Muscle of back (tissue), 11 donors: ENCODE data around the gene ITGA7. TPM values are rescaled to one million over a fixed set of nuclear protein-coding genes. Genes with fewer than 3 reads are reported as not detected.

Source experiments
- DNase-seq, 3 donors: peaks; one replicate each; pipeline versions ENCODE4 v3.0.0 to v3.0.0-alpha.2; 2013
- polyA plus RNA-seq, 10 donors: library from polyadenylated mRNA; unstranded; fragments of 120-200 nt; gene quantifications; one replicate each; pipeline ENCODE4 v1.2.1, GENCODE V29; 2013; ENCODE audit not compliant: insufficient read length in 10 of 10

Gene ITGA7
- polyA plus RNA-seq, 10 donors: 194 to 443 (median 371) TPM

DNA sequence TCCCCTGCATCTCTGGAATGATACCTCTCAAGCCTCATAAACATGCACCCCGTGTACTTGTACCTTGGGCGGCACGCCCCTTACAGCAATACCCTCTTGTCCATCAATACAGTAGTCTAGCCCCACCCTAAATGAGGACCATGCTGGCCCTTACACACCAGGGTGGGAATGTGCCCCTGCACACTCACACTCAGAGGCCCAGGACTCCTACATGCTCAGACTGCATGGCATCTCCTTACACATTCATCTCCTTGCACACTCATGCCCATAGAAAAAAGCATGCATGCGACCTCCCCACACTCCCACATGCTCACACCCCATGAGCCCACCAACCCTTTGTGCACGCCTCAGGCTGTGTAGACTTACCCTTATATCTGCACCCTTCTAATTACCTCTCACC, 22.0 kb downstream of the ITGA7 start:
- DNase-seq: no peak

DNA sequence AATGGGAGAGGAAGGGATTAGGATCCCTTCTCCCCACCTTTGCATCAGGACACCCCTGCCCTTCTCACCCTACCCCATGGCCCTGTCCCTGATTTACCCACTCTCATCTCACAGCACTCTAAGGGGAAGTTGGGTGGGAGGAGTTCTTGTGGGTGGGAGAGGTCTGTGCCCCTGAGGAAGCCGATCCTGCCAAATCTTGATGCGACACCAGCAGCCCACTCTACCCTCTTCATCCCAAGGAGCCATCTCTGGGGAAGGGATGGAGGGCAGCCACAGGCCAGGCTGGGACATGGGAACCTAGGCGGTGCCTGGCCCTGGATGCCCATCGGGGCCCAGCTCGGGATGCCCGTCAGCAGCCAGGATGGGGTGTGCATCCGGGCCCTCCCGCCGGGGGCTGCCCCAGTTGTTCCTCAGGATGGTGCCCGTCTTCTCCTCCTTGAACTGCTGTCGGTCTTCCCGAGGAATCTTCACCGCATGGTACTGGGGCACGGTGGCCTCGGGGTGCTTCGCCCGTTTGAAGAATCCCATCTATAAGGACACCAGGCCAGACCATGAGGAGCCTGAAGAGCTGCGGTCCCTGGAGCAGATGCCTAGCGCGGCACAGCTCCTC, 22.8 kb downstream of the ITGA7 start:
- no peak for DNase-seq

DNA sequence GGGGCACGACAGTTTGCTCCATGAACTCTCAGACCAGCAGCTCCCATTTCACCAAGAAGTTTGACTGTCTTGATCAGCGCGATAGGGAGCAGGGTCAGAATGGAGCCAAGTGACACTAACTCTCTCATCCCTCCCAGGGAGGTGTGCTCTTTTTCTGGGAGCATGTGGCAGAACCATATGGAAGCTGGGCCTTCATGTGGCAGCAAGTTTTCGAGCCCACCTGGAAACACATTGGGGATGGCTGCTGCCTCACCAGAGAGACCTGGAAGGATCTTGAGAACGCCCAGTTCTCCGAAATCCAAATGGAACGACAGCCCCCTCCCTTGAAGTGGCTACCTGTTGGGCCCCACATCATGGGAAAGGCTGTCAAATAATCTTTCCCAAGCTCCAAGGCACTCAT, 24.0 kb downstream of the ITGA7 start:
- no peak for DNase-seq

DNA sequence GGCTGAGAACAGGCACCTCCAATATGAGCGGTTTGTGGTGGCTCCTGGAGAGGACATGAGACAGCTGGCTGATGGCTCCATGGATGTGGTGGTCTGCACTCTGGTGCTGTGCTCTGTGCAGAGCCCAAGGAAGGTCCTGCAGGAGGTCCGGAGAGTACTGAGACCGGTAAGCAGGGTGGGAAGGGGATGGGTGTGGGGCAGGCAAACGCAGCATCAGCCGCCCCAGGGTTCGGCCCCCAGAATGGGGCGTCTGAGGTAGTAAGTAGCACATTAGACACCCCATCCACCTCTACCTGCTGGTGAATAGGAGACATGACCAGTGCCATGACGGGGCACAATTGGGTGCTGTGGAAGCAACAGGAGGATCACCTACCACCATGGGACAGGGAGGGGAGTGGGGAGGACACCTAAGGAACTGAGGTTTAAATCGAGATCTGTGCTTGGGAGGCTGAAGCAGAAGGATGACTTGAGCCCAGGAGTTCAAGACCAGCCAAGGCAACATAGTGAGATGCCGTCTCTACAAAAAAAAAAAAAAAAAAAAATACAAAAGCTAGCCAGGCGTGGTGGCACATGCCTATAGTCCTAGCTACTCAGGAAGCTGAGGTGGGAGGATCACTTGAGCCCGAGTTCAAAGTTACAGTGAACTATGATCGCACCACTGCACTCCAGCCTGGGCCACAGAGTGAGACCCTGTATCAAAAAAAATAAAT, 25.5 kb downstream of the ITGA7 start:
- DNase-seq: no peak

DNA sequence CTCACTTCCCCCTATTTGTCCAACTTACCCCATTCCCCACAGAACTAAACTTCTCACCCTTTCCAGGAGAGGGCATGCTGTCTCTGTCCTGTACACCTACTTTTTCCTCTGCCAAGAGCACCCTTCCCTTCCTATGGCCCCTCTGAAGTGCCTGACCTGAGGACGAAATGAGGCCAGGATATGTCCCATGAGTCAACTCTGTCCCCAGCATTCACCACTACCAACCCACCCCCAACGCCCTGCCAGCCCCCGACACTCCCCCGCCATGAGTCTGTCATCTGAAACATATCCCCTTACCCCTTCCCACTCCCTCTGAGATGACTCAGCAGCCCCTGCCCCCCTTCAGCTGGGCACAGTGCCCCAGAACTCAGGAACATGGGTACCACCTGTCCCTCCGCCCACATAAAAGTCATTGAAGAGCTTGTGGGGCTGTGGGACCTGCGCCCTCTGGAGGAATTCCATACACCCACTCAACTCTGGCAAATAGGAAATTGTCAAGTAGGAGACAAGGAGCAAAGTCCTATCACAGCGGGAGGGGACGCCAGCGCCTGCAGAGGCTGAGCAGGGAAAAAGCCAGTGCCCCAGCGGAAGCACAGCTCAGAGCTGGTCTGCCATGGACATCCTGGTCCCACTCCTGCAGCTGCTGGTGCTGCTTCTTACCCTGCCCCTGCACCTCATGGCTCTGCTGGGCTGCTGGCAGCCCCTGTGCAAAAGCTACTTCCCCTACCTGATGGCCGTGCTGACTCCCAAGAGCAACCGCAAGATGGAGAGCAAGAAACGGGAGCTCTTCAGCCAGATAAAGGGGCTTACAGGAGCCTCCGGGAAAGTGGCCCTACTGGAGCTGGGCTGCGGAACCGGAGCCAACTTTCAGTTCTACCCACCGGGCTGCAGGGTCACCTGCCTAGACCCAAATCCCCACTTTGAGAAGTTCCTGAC, 26.3 kb downstream of the ITGA7 start:
- DNase-seq: peak; percentile 59 to 67 (median 62)

DNA sequence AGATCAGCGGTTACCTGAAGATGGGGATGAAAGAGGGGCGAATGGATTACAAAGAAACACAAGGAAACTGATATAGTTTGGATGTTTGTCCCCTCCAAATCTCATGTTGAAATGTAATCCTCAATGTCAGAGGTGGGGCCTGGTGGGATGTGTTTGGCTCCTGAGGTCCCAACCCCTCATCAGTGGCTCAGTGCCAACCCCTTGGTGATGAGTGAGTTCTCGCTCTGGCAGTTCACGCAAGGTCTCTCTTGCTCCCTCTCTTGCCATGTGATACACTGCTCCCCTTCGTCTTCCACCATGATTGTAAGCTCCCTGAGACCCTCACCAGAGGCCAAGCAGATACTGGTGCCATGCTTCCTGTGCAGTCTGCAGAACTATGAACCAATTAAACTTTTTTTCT, 28.0 kb downstream of the ITGA7 start:
- no peak for DNase-seq

DNA sequence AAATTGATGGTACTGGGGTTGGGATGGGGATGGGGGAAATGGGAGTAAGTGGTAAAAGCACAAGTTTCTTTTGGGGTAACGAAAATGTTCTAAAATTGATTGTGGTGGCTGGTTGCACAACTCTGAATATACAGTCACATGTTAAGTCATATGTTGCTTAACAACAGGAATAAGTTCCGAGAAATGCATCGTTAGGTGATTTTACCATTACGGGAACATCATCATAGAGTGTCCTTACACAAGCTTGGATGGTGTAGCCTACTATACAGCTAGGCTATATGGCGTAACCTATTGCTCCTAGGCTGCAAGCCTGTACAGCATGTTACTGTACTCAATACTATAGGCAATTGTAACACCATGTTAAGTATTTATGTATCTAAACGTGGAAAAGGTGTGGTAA, 31.0 kb downstream of the ITGA7 start:
- peak in 1 of 3 donors; percentile 19 for DNase-seq

DNA sequence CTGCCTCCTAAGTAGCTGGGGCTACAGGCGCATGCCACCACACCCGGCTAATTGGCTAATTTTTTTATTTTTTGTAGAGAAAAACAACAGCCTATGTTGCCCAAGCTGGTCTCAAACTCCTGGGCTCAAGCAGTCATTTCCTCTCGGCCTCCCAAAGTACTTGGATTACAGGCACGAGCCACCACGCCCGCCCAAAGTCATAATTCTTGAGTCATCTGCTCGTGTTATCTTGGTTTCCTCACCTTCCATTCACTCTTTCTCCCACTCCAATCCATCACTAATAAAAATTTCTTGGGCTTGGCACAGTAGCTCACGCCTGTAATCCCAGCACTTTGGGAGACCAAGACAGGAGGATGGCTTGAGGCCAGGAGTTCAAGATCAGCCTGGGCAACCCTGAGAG, 32.0 kb downstream of the ITGA7 start:
- DNase-seq: no peak

DNA sequence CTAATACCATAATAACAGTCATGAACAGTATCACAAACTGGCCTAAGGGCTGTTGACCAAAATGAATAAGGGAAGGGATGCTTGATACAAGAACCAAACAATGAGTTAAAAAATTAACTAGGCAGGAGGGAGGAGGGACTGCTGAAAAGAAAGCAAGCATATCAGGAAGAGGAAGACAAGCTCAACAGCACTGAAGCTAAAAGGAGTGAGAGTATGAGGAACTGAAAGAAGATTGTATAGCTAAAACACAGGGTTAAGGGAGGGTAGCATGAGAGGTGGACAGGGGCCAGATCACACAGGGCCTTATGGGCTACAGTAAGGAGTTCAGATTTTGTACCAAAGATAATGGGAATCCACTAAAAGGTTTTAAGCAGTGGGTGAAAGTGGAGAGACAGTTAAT, 34.1 kb downstream of the ITGA7 start:
- no peak for DNase-seq

DNA sequence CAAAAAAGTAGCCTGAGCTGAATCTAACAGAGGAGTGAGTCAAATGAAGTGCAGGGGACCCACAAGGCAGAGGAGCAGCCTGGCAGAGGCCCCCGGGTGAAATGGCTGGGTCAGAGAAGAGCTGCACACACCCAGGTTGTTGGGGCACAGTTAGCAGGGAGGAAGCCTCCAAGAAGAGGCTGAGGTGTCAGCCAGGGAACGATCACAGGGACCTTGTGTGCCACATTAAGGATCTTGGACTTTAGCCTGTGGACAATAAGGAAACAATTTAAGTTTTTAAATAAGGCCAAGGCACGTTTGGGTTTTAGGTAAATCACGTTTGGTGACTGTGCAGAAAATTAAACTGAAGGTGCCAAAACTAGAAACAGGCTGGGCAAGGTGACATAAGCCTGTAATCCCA, 36.0 kb downstream of the ITGA7 start:
- no peak for DNase-seq

DNA sequence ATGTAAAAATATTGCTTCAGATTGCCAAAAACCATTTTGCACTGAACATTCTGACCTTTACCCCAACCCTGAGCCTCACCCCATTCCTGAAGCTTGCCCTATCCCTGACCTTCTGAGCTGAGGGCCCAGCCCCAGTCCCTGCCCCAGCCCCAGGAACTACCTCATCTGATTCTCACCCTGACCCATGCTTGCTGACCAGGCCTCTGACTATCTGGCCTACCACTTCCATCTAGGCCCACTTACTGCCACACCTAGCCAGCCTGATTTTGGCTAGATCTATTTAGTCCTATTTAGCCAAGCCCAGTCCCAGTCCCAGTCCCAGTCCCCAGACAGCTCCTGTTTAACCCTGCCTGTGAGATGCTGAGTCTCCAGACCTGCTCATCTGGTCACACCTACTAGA, 37.4 kb downstream of the ITGA7 start:
- DNase-seq: no peak

DNA sequence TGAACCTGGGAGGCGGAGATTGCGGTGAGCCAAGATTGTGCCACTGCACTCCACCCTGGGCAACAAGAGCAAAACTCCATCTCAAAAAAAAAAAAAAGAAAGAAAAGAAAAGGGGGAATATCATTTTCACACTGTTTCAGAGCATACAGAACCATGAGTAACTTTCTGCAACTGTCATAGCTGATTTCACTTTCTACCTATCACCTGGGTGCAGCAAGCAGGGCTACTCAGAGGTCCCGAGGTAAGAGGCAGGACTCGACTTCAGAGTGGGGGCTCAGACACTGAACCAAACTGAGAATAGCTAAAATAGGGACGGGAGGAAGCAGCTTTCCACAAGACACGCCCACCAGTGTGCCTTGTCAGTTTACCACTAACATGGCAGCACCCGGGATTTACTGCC, 41.2 kb downstream of the ITGA7 start:
- DNase-seq: no peak

DNA sequence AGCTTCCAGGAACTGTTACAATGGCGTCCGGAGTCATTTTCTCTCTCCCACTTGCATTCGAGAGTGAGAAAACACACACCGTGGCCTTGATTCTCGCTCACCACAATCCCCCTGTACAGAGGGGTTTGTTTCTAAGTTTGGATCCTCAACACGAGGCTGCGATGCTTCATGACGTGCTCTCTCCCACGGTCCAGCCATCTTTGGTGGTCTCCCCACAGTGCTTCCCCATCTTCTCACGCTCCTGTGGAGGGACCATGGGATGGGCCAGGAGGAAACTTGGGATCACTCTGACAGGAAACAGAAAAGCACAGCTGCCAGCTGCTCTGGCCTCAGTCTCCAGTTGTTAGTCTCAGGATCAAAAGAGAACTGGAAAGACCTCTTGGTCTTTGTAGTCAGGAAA, 42.9 kb downstream of the ITGA7 start:
- DNase-seq: no peak

DNA sequence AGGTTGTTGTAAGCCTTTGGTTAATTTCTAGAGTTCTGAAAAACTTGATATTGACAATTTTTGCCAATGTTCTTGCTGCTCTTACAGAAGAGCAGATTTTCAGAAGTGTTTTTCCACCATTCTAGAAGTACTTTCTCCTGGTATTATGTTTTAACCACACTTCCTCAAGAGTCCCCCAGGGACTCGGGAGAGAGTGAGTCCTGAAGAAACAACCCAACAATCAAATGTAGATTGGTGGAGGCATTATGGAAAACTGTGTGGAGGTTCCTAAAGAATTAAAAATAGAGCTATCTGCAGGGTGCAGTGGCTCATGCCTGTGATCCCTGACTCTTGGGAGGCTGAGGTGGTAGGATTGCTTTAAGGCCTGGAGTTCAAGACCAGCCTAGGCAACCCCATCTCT, 44.3 kb downstream of the ITGA7 start:
- no peak for DNase-seq

DNA sequence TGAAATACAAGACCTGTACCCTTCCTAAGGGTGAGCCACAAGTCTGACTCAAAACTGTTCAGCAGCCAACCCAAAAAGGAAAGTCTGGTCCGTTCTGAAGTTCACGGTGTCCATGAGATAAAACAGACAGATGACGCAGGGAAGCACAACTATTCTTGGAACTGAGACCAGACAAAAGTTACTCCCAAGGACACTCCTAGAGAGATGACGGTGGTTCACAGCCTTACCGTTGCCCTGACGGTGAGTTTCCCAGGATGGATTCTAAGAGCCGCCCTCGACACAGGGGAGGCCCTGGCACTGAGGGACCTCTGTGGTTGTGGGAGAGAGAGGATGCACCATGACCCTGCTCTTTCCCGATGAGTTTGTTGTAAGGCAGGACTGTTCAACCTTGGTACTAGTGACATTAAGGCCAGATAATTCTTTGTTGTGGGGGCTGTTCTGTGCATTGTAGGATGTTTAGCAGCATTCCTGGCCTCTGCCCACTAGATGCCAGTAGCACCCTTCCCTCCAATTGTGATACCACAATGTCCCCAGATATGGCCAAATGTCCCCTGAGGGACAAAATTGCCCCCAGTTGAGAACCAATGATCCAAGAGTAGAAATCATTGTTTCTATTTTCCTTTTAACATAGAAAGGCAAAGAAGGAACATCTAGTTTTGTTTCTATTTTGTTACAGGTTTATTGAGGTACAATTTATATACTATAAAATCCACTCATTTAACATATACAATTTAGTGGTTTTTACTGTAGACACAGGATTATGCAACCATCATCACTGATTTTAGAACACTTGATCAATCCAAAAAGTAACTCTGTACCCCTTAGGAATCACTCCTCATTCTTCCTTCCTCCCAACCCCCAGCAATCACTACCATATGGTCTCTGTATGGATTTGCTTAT, 48.0 kb downstream of the ITGA7 start:
- DNase-seq: no peak

DNA sequence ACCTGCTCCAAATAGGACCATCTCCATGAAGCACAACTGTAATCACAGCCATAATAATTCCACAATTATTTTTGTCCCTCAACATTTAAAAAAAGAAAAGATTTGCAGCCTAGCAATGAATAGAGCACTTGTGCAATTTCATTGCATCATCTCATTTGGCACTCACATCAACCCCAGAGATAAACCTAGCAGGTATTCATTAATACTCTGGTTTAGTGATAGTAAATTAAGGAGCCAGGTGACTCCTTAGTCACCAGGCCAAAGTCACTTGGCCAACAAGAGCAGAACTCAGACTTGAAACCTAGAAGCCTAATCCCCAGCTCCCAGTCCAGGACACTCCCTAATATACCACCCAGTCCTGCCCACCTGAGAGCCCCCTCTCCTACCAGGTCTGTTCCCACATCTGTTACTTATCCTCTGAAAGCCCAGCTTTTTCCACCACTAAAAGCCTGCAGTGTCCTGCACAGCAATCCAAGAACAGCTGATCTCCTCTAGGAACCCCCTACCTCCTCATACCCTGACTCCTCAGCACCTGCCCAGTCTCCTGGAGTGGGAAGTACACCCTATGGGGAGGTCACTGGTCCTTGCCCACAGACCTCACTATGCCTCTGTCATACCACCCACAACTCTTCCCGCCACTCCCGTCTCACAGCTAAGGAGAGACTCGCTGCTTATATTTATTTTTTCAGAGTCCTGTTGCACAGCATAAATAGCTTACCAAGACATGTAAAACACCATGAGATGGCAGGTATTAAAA, 48.9 kb downstream of the ITGA7 start:
- DNase-seq: no peak

DNA sequence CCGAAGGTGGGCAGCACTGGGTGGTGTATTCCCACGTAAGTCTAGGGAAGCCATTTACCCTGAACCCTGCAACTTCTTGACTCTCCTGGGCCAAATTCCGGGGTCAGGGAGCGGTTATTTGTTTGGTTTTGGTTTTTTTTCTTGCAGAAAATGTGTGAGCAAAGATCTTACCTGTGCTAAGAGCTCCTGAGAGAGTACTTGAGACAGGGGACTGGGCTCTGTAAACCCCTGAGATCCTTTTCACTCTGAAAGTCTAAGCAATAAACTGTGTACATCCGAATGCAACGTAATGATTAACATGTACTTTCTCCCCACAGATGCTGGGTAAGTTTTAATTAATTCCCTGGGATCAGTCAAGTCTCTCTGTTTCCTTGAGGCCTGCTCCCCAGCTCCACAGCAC, 49.5 kb downstream of the ITGA7 start:
- no peak for DNase-seq

DNA sequence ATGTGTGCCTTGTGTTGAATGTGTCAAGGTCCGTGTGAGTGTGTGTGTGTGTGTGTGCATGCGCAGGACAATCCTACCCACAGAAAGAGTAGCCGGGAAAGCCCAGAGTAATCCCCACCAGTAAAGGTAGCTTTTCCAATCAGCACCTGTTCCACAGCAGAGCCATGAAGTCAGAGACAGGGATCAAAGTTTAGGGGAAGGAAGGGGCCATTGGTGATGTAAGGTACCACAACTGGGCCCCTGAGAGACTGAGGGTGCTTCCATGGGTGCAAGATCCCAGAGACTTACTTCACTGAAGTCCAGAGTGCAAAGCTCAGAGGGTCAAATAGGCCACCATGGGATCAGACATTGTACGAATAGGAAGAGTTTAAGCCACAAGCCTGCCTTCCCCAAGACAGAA, 50.5 kb downstream of the ITGA7 start:
- DNase-seq: no peak

DNA sequence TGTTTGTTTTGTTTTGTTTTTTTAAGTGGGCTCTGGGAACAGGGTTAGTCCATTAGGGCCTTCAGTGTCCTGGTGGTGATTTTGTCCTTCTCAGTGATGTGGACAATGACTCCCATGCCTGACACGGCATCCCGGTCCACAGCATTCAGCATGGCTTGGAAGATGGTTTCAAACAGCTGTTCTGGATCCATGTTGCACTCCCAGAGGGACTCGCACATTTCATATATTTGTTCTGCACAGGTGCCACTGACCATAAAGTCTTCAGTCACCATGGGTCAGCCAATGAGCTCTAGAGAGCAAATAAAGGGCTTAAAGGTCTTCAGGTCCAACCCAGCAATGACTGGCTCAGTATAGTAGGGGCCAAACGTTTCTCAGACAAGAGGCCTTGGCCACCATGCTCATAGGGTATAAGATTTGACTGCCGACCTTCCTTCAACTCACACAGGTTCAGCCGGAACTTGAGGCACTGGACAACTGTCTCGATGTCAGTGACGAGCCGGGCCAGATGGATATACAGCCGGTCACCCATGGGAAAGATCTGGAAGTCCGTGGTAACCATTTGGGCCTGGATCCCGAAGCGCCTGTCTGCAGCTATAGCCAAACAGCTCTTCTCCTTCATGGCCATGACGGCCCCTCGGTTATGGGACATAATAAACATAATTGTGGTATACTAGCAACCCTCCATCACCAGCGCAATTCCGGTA, 53.0 kb downstream of the ITGA7 start:
- DNase-seq: peak in 2 of 3 donors; percentile 29 to 64

DNA sequence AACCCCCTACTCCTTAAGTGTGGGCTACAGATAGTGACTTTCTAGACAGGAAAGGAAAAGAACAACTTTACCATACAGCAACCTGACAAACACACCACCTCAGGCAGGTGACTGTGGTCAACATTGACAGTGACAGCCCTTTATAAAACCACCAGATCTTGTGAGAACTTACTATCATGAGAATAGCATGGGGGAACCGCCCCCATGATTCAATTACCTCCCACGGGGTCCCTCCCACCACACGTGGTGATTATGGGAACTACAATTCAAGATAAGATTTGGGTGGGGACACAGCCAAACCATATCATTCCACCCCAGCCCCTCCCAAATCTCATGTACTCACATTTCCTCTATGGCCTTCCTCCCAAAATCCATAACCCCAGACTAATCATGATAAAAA, 54.7 kb downstream of the ITGA7 start:
- DNase-seq: no peak
